Breast epithelium (tissue), 3 donors: Measurements from ENCODE around the gene CREB3L4.

Source experiments
- CTCF ChIP-seq, 3 donors: fragments of 450-650 bp; IDR thresholded peaks; one replicate each; pipeline ENCODE4 v1.5.1; 2016 to 2017; ENCODE audit warnings: antibody characterized with exemption in 3 of 3, mild to moderate bottlenecking in 3 of 3, moderate library complexity in 3 of 3
- POLR2A ChIP-seq: fragments of 450-650 bp; IDR thresholded peaks from one replicate; pipeline ENCODE4 v1.6.1; 2016; ENCODE audit warnings: antibody characterized with exemption, mild to moderate bottlenecking, moderate library complexity

- TF ChIP-seq CTCF (IDR thresholded peaks at IDR 0.05) (no peak), POLR2A (no peak)
Observed at GRCh38 chr1:153956997-153957715, 10.5 kb upstream of the CREB3L4 start.
